HL-60 (cell line): Measurements from ENCODE around the gene DLG4.

Experiments used
- POLR2AphosphoS5 ChIP-seq: IDR thresholded peaks from 2 replicates; pipeline ENCODE4 v1.6.1; 2012; ENCODE audit warnings: low read depth
- SPI1 ChIP-seq: IDR thresholded peaks from 2 replicates; pipeline ENCODE4 v1.6.1; 2012; ENCODE audit warnings: low read depth, mild to moderate bottlenecking, borderline replicate concordance
- TF ChIP-seq, protein P1 (sequence below): IDR thresholded peaks from one replicate; pipeline ENCODE4 v1.5.1; 2011; ENCODE audit warnings: low read length, control low read depth, inconsistent platforms; ENCODE audit not compliant: insufficient read depth
- TF ChIP-seq, protein P2 (sequence below): IDR thresholded peaks from 2 replicates; pipeline ENCODE4 v1.6.1; 2012; ENCODE audit warnings: low read depth; ENCODE audit not compliant: insufficient replicate concordance

DNA sequence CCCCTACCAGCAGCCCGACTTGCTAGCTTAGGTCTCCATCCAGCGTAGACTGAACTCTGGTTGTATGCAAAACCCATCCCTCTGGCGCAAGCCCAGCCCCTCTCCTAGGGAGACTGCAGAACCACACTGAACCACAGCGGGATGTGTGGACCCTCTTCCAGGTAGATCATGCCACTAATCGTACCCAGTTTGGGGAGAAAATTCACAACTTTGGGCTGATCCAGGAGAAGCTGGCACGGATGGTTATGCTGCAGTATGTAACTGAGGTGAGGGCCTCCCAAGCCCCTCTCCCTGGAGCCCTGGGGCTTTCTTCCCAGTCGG lies 3.3 kb upstream of the DLG4 start:
- TF ChIP-seq, protein P1, sequence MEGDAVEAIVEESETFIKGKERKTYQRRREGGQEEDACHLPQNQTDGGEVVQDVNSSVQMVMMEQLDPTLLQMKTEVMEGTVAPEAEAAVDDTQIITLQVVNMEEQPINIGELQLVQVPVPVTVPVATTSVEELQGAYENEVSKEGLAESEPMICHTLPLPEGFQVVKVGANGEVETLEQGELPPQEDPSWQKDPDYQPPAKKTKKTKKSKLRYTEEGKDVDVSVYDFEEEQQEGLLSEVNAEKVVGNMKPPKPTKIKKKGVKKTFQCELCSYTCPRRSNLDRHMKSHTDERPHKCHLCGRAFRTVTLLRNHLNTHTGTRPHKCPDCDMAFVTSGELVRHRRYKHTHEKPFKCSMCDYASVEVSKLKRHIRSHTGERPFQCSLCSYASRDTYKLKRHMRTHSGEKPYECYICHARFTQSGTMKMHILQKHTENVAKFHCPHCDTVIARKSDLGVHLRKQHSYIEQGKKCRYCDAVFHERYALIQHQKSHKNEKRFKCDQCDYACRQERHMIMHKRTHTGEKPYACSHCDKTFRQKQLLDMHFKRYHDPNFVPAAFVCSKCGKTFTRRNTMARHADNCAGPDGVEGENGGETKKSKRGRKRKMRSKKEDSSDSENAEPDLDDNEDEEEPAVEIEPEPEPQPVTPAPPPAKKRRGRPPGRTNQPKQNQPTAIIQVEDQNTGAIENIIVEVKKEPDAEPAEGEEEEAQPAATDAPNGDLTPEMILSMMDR = no peak
- TF ChIP-seq POLR2AphosphoS5 (no peak), SPI1 (no peak)
- TF ChIP-seq, protein P2, sequence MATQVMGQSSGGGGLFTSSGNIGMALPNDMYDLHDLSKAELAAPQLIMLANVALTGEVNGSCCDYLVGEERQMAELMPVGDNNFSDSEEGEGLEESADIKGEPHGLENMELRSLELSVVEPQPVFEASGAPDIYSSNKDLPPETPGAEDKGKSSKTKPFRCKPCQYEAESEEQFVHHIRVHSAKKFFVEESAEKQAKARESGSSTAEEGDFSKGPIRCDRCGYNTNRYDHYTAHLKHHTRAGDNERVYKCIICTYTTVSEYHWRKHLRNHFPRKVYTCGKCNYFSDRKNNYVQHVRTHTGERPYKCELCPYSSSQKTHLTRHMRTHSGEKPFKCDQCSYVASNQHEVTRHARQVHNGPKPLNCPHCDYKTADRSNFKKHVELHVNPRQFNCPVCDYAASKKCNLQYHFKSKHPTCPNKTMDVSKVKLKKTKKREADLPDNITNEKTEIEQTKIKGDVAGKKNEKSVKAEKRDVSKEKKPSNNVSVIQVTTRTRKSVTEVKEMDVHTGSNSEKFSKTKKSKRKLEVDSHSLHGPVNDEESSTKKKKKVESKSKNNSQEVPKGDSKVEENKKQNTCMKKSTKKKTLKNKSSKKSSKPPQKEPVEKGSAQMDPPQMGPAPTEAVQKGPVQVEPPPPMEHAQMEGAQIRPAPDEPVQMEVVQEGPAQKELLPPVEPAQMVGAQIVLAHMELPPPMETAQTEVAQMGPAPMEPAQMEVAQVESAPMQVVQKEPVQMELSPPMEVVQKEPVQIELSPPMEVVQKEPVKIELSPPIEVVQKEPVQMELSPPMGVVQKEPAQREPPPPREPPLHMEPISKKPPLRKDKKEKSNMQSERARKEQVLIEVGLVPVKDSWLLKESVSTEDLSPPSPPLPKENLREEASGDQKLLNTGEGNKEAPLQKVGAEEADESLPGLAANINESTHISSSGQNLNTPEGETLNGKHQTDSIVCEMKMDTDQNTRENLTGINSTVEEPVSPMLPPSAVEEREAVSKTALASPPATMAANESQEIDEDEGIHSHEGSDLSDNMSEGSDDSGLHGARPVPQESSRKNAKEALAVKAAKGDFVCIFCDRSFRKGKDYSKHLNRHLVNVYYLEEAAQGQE = no peak
